GM19468 (cell line): Measurements from ENCODE around the gene MS4A13.
"Not testable (repeated sequence)": the region's sequence is repeated elsewhere in the genome, so short reads cannot be mapped to it uniquely, and the experiment has no call there.

Source experiments
- ATAC-seq: cut with Tn5 transposase; IDR thresholded peaks from one replicate; pipeline ENCODE4 v1.9.1; 2021; ENCODE audit warnings: mild to moderate bottlenecking, moderate library complexity, moderate number of reproducible peaks; ENCODE audit not compliant: unreplicated experiment; ENCODE audit errors: extremely low read depth

MS4A13 gene

DNA sequence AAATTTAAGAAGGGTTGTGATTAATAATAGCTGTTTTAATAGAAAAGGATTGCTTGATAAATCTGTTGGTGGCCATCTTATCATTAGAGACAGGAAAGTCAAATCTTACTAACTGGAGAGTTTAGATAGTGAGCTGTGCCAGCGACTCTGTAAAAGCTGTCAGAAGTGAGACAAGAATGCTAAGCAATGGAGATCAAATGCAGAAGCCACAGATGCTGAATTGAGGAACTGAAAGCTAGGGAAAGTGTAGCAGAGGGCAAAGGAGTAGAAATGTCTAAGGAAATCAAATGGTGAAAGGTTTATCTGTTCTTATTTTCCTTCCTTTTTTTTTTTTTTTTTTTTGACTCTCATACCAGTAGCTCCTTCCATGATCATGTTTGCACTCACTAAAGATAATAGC, 13.7 kb downstream of the MS4A13 start:
- no peak for ATAC-seq

DNA sequence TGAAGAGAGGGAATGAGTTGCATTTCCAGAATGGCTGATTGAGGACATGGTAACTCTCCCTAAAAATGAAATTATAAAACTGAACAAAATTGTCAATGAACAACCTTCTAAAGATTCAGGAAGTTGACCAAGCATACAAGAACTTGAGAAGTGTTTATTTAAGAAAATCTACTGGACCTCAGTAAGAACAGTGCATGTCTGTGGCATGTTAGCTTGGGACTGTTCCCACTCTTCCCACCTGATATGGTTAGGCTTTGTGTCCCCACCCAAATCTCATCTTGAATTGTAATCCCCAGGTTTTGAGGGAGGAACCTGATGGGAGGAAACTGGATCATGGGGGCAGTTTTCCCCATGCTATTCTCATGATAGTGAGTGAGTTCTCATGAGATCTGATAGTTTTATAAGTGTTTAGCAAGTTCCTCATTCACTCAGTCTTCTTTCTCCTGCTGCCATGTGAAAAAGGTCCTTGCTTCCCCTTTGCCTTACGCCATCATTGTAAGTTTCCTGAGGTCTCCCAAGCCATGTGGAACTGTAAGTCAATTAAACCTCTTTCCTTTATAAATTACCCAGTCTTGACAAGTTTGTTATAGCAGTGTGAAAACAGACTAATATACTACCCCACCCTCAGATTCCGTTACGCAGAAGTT, 15.4 kb downstream of the MS4A13 start:
- ATAC-seq, result no peak

DNA sequence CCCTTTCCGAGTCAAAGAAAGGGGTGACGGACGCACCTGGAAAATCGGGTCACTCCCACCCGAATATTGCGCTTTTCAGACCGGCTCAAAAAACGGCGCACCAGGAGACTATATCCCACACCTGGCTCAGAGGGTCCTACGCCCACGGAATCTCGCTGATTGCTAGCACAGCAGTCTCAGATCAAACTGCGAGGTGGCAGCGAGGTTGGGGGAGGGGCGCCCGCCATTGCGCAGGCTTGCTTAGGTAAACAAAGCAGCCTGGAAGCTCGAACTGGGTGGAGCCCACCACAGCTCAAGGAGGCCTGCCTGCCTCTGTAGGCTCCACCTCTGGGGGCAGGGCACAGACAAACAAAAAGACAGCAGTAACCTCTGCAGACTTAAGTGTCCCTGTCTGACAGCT, 17.2 kb downstream of the MS4A13 start:
- ATAC-seq, result not testable (repeated sequence)

DNA sequence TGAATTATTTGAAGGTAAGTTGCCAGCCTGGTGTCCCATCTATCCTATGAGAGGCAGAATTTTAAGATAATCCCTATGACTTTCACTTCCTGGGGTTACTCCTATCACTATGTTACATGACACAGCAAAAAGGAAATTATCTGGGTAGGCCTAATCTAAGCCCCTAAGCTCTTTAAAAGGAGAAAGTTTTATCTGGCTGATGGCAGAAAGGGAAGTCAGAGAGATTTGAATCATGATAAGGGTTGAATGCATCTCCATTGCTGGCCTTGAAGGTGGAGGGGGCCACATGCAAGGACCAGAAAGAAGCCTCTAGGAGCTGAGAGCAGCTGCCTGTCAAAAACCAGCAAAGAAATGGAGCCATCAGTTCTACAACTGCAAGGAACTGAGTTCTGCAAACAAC, 23.4 kb downstream of the MS4A13 start:
- not testable (repeated sequence) for ATAC-seq

DNA sequence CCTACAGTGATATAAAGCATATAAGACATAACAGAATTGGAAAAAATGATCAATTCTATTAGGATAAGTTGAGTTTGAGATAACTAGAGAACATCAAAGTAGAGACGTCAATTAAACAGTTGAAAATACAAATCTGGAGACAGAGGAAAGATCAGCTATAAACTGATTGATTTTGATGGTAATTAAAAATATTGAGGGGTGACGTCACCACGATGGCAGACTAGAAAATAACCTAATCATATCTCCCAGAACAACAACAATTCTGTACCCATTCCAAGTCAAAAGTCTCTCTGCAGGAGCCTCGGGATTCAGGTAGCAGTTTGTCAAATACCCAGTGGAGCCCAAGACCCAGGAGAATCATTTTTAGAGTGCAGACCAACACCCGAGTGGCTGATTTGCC, 28.9 kb downstream of the MS4A13 start:
- no peak for ATAC-seq

DNA sequence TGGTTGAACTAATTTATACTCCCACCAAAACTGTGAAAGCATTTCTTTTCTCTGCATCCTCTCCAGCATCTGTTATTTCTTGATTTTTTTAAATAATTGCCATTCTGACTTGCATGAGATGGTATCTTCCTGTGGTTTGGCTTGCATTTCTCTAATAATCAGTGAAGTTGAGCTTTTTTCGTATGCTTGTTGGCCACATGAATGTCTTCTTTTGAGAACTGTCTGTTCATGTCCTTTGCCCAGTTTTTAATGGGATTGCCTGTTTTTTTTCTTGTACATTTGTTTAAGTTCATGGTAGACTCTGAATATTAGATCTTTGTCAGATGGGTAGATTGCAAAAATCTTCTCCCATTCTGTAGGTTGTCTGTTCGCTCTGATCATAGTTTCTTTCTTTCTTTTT, 46.1 kb downstream of the MS4A13 start:
- no peak for ATAC-seq

DNA sequence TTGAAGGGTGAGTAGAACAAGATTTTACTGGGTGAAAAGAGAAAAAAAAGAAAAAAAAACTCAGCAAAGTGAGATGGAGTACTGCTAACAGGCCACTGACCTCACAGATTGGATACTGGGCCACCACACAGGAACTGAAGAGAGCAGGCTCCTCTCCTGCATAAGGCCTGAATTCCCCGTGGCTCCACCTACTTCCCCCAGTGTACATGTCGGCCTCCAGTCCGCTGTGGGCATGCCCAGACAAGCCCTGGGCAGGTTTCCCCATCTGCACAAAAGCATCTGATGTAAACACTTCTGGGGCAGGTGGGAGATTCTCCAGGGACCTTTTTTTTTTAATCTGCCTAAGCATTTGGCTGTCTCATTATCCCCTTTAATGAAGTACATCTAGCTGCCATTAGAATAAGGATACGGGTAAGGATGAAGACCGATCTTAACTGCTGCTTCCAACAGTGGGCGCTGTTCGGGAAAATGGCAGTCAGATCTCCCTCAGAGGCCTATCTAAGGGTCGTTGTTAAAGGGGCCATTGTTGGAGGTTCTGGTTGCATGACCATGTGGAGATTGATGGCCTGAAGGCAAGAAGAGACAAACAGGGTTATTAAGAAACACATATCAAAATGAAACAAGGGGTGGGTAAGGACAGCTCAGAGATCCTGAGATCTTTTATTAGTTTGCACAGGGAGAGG, 48.5 kb downstream of the MS4A13 start:
- ATAC-seq, result peak; percentile 32

DNA sequence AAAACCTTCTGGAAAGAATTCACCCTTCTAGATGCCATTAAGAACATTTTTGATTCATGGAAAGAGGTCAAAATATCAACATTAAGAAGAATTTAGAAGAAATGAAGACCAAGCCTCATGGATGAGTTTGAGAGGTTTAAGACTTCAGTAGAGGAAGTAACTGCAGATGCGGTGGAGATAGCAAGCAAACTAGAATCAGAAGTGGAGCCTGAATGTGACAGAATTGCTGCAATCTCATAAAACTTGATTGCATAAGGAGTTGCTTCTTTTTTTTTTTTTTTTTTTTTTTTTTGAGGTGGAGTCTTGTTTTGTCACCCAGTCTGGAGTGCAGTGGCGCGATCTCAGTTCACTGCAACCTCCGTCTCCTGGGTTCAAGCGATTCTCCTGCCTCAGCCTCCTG, 51.6 kb downstream of the MS4A13 start:
- no peak for ATAC-seq

DNA sequence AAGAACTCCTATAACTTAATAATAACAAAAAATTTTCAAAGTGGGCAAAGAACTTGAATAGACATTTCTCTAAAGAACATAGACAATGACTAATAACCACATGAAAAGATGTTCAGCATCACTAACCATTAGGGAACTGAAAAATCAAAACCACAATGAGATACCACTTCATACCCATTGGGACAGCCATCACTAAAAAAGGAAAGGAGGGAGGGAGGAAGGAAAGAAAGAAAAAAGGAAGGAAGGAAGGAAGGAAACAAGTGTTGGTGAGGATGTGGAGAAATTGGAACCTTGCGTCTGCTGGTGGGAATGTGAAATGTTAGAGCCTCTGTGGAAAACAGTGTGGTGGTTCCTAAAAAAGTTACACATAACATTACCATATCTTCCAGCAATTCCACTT, 55.8 kb downstream of the MS4A13 start:
- no peak for ATAC-seq

DNA sequence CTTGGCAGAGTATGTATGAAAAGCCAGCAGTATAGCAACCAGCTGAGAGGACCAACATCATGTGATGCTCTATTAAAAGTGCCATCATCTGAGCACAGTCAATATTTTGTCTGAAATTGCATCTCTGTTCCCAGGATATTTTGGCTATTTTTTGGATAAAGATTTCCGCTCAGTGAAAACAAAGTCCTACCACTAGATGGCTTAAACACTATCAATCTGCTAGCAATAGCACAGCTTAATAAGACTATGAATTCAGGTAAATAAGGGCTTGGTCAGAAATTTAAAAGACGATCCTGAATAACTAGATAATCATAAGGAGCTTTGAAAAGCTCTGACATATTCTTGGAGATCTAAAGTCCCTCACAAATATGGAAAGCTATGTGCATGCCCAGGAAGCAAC, 74.4 kb downstream of the MS4A13 start:
- no peak for ATAC-seq
